Astrocyte of the cerebellum (primary cell): Measurements from ENCODE around the gene CDH12.

ENCODE experiments used
- DNase-seq: peaks from one replicate; pipeline ENCODE4 v3.0.0-alpha.2; 2011; ENCODE audit warnings: low read depth
- H3K4me3 ChIP-seq: 2 replicates; pipeline ENCODE4 v1.5.1; 2011; ENCODE audit warnings: mild to moderate bottlenecking, low read depth, low read length, moderate library complexity
- CTCF ChIP-seq: IDR thresholded peaks from 2 replicates; pipeline ENCODE4 v1.5.1; 2012; ENCODE audit warnings: low read length, low read depth, moderate library complexity, mild to moderate bottlenecking; ENCODE audit errors: missing control alignments
- in situ Hi-C: cut with HindIII; loops from 2 replicates; pipeline ENCODE4 v1.10.0; 2017; ENCODE audit warnings: low sequenced_read_pairs

The CDH12 gene

GRCh38 chr5:22683050-22683449, 170.1 kb downstream of the CDH12 start:
- H3K4me3 ChIP-seq, result no peak overlapping the region
- in situ Hi-C loops, result no loop called here
- no peak for TF ChIP-seq CTCF
- no peak for DNase-seq

GRCh38 chr5:22678886-22679285, 174.3 kb downstream of the CDH12 start:
- DNase-seq, result no peak
- H3K4me3 ChIP-seq, result no peak overlapping the region
- TF ChIP-seq CTCF, result no peak
- in situ Hi-C loops, result no loop called here

GRCh38 chr5:22673131-22673530, 180.0 kb downstream of the CDH12 start:
- in situ Hi-C loops, result no loop called here
- H3K4me3 ChIP-seq, result no peak overlapping the region
- no peak for DNase-seq
- TF ChIP-seq CTCF, result no peak

- H3K4me3 ChIP-seq, result no peak overlapping the region
- no peak for TF ChIP-seq CTCF
- DNase-seq, result no peak
- in situ Hi-C loops, result no loop called here
Measured at GRCh38 chr5:22669345-22669744, 183.8 kb downstream of the CDH12 start.

GRCh38 chr5:22665801-22666200, 187.3 kb downstream of the CDH12 start:
- in situ Hi-C loops, result no loop called here
- no peak for TF ChIP-seq CTCF
- H3K4me3 ChIP-seq, result no peak overlapping the region
- DNase-seq, result no peak

- DNase-seq, result no peak
- in situ Hi-C loops, result no loop called here
- TF ChIP-seq CTCF, result no peak
- H3K4me3 ChIP-seq, result no peak overlapping the region
Measured at GRCh38 chr5:22663134-22663533, 190.0 kb downstream of the CDH12 start.

GRCh38 chr5:22662391-22662790, 190.8 kb downstream of the CDH12 start:
- in situ Hi-C loops, result no loop called here
- no peak overlapping the region for H3K4me3 ChIP-seq
- no peak for DNase-seq
- no peak for TF ChIP-seq CTCF
